ENCODE data around the gene OR52L1.

- TF ChIP-seq CTCF (IDR thresholded peaks at IDR 0.05): no peak
- no peak for TF ChIP-seq POLR2A (IDR thresholded peaks at IDR 0.05)
These were observed 15.5 kb upstream of the OR52L1 start for GRCh38 chr11:6002202-6002699.

All from uterus (tissue), 2 donors.